Subcutaneous adipose tissue (tissue), 4 donors: ENCODE data around the gene LCN1. TPM values are rescaled to one million over a fixed set of nuclear protein-coding genes. Genes with fewer than 3 reads are reported as not detected.

Experiments used
- CTCF ChIP-seq: fragments of 450-650 bp; IDR thresholded peaks from one replicate; pipeline ENCODE4 v1.5.1; 2016; ENCODE audit warnings: low read depth, mild to moderate bottlenecking, control low read depth, antibody characterized with exemption, moderate library complexity
- total RNA-seq, 4 donors: library from RNA; depleted of rRNA; stranded (reverse); fragments of >200 nt; gene quantifications; one replicate each; pipeline ENCODE4 v1.1.0, GENCODE V29; 2016

LCN1 gene
- total RNA-seq, 4 donors from 2014 or later: not detected

GRCh38 chr9:135523521-135524129 is 2.4 kb downstream of the LCN1 start:
- TF ChIP-seq CTCF: no peak

GRCh38 chr9:135524130-135524861 is 3.1 kb downstream of the LCN1 start:
- no peak for TF ChIP-seq CTCF

GRCh38 chr9:135525241-135526088 is 4.2 kb downstream of the LCN1 start:
- TF ChIP-seq CTCF: no peak

- no peak for TF ChIP-seq CTCF
Observed at GRCh38 chr9:135526089-135526729, 5.0 kb downstream of the LCN1 start.

- TF ChIP-seq CTCF: no peak
Observed at GRCh38 chr9:135526730-135527571, 5.7 kb downstream of the LCN1 start.

- TF ChIP-seq CTCF: no peak
Observed at GRCh38 chr9:135530146-135530545, 8.9 kb downstream of the LCN1 start.
